Heart right ventricle (tissue), 16 donors: ENCODE results near the gene MRM2. TPM values are rescaled to one million over a fixed set of nuclear protein-coding genes. Genes with fewer than 3 reads are reported as not detected.

Experiments
- ATAC-seq, 8 donors: fragments of 200-7000 bp; cut with Tn5 transposase; one replicate each; pipeline ENCODE4 v1.9.1; 2020; ENCODE audit warnings: mild to moderate bottlenecking in 8 of 8, moderate library complexity in 8 of 8, moderate number of reproducible peaks in 1 of 8
- DNase-seq, 2 donors: peaks; one replicate each; pipeline ENCODE4 v3.0.0-alpha.2; 2020
- H3K27ac ChIP-seq, 10 donors: fragments of 200-600 bp; sonication (generic) in 2 of 10; one replicate each; pipeline versions ENCODE4 v1.5.0 to v1.8.0; 2020 to 2022; ENCODE audit warnings: mild to moderate bottlenecking in 3 of 10
- H3K27me3 ChIP-seq, 7 donors: fragments of 200-600 bp; one replicate each; pipeline ENCODE4 v1.8.0; 2021 to 2022; ENCODE audit warnings: mild to moderate bottlenecking in 2 of 7
- H3K36me3 ChIP-seq, 9 donors: fragments of 200-600 bp; sonication (generic) in 1 of 9; one replicate each; pipeline versions ENCODE4 v1.5.0 to v1.8.0; 2020 to 2022; ENCODE audit warnings: mild to moderate bottlenecking in 2 of 9
- H3K4me1 ChIP-seq, 9 donors: fragments of 200-600 bp; sonication (generic) in 1 of 9; one replicate each; pipeline versions ENCODE4 v1.5.0 to v1.8.0; 2020 to 2022; ENCODE audit warnings: mild to moderate bottlenecking in 4 of 9
- H3K4me3 ChIP-seq, 10 donors: fragments of 200-600 bp; sonication (generic) in 2 of 10; one replicate each; pipeline versions ENCODE4 v1.5.0 to v1.8.0; 2020 to 2022; ENCODE audit warnings: mild to moderate bottlenecking in 7 of 10, moderate library complexity in 2 of 10
- H3K9me3 ChIP-seq, 11 donors: fragments of 200-600 bp in 10 of 11; sonication (generic) in 2 of 11; one replicate each; pipeline versions ENCODE4 v1.5.0 to v1.8.0; 2013 to 2022; ENCODE audit warnings: mild to moderate bottlenecking in 2 of 11, control low read depth in 1 of 11, moderate library complexity in 1 of 11
- CTCF ChIP-seq, 9 donors: fragments of 200-600 bp; sonication (generic) in 2 of 9; IDR thresholded peaks; one replicate each; pipeline versions ENCODE4 v1.5.0 to v1.8.0; 2021 to 2022; ENCODE audit warnings: antibody characterized with exemption in 9 of 9, mild to moderate bottlenecking in 5 of 9, moderate library complexity in 1 of 9
- WGBS, 2 donors: extraction: QIAGEN DNeasy Blood & Tissue Kit; methylation state at CpG; one replicate each; pipeline ENCODE4 v1.1.7; 2013; ENCODE audit warnings: inconsistent platforms in 1 of 2; 5-methylcytosine and 5-hydroxymethylcytosine counted together
- intact Hi-C, 10 donors: fragments of 100-400 bp; cut with DNase I; formaldehyde crosslinking; loops; one replicate each; pipeline versions ENCODE4 v1.11.1 to v1.14.2; 2022
- polyA plus RNA-seq, 2 donors: library from polyadenylated mRNA; stranded (reverse); fragments of 200-250 nt; gene quantifications; one replicate each; pipeline ENCODE4 v1.2.3, GENCODE V29; 2013
- total RNA-seq, 10 donors: library from RNA; stranded (reverse); fragmentation: NEBNext Ultra II Directional in 3 of 10; extraction: Animal tissue kit (Norgen Biotek cat#: 25700) in 3 of 10; gene quantifications; one replicate each; pipeline versions ENCODE4 v1.2.1 to v1.2.4, GENCODE V29; 2021 to 2023
- donor health status: Arrhythmogenic right ventricular cardiomyopathy.
- donor health status: ischemic (EF 13 %, LVEDD 7.1; RV severe dilation, severe dysfunction).
- donor health status: healthy with polysubstance abuse.
- donor health status: DM: no; HTN: yes; CAD: no.
- donor health status: DM: no; HTN: no; CAD: no.
- donor health status: ischemic (EF 25% LVEDD 6.9; RV normal size, moderate dysfunction).
- donor health status: ischemic (EF 25% LVEDD 5.7; RV mildly dilated, moderate dysfunction).
- donor health status: healthy.
- donor health status: DM: yes; HTN: yes; CAD: no.
- donor health status: Ischemic cardiomyopathy.
- donor health status: ischemic (EF 35%, LVEDD 5.7; RV mildly dilated, moderate dysfunction).
- donor health status: nonischemic (EF 11% LVEDD 7.7; RV severe dilation, severe dysfunction).
- donor health status: DM: yes; HTN: yes; CAD: no.
- donor health status: PGD.
- donor health status: ischemic (EF 29% LVEDD 5.4; RV normal size, mild dysfunction).
- donor health status: nonischemic (EF 23%, LVEDD 6.1; RV moderate dilation, normal function).

MRM2 gene
- total and polyA plus RNA-seq, 12 donors = 14.2 to 25.0 (median 19.6) TPM

GRCh38 chr7:2198206-2198605 lies 43.8 kb downstream of the MRM2 start:
- intact Hi-C loops = loop anchor here in 4 of 10 donors (5.0 to 10.0 kb wide), 3 partner anchors 86 to 96 kb away; no protein-coding TSS in a partner anchor
- H3K4me3 ChIP-seq = no peak overlapping the region
- no peaks in the 10 kb centered on the region for H3K27me3 ChIP-seq
- peaks cover 0 to 40% (median 11%) of the 10 kb centered on the region in 9 donors for H3K36me3 ChIP-seq
- ATAC-seq (peak in 1 of 8 donors; percentile 16), DNase-seq (no peak)
- no peak for TF ChIP-seq CTCF (IDR thresholded peaks at IDR 0.05)
- H3K27ac ChIP-seq = peak overlapping the region in 1 of 10 donors; percentile 15
- H3K4me1 ChIP-seq = peaks cover 6 to 31% (median 22%) of the 10 kb centered on the region in 9 donors
- peaks cover 0 to 13% (median 0%) of the 10 kb centered on the region in 11 donors for H3K9me3 ChIP-seq
- WGBS, 2 donors = 87 to 92% methylated on average over 15 of the region's 15 CpGs

GRCh38 chr7:2197436-2198155 lies 44.4 kb downstream of the MRM2 start:
- peaks cover 6 to 29% (median 22%) of the 10 kb centered on the region in 9 donors for H3K4me1 ChIP-seq
- TF ChIP-seq CTCF (IDR thresholded peaks at IDR 0.05) = no peak
- H3K36me3 ChIP-seq = peaks cover 0 to 40% (median 11%) of the 10 kb centered on the region in 9 donors
- H3K9me3 ChIP-seq = peaks cover 0 to 13% (median 0%) of the 10 kb centered on the region in 11 donors
- intact Hi-C loops = loop anchor here in 4 of 10 donors (5.0 to 10.0 kb wide), 3 partner anchors 85 to 95 kb away; no protein-coding TSS in a partner anchor
- DNase-seq = no peak
- 79 to 83% methylated on average over 21 of the region's 21 CpGs for WGBS, 2 donors
- H3K27ac ChIP-seq = peak overlapping the region in 2 of 10 donors; percentile 15 to 69
- peak in 5 of 8 donors; percentile 4 to 28 (median 20) for ATAC-seq
- no peak overlapping the region for H3K4me3 ChIP-seq
- no peaks in the 10 kb centered on the region for H3K27me3 ChIP-seq

GRCh38 chr7:2196381-2197378 lies 45.3 kb downstream of the MRM2 start:
- no peak for TF ChIP-seq CTCF (IDR thresholded peaks at IDR 0.05)
- Histone ChIP-seq H3K27me3 (no peaks in the 10 kb centered on the region), H3K27ac (peak overlapping the region in 7 of 10 donors; percentile 13 to 69 (median 55)), H3K9me3 (peaks cover 0 to 13% (median 0%) of the 10 kb centered on the region in 11 donors), H3K4me3 (no peak overlapping the region), H3K4me1 (peaks cover 6 to 29% (median 22%) of the 10 kb centered on the region in 9 donors), H3K36me3 (peaks cover 0 to 40% (median 11%) of the 10 kb centered on the region in 9 donors)
- no peak for DNase-seq
- 72 to 76% methylated on average over 32 of the region's 32 CpGs for WGBS, 2 donors
- ATAC-seq = peak in 7 of 8 donors; percentile 3 to 39 (median 26)
- intact Hi-C loops = loop anchor here in 4 of 10 donors (5.0 to 10.0 kb wide), 3 partner anchors 84 to 94 kb away; no protein-coding TSS in a partner anchor
